NB4 (cell line): ENCODE measurements around the gene ARHGEF16.

Experiments
- MYC ChIP-seq: IDR thresholded peaks from 2 replicates; pipeline ENCODE4 v1.6.1; 2011; ENCODE audit warnings: low read depth, low read length
- POLR2A ChIP-seq: IDR thresholded peaks from 2 replicates; pipeline ENCODE4 v1.6.1; 2011; ENCODE audit warnings: mild to moderate bottlenecking; ENCODE audit not compliant: insufficient read length; ENCODE audit errors: extremely low read depth
- TF ChIP-seq, protein P1 (sequence below): IDR thresholded peaks from one replicate; pipeline ENCODE4 v1.5.1; 2012; ENCODE audit warnings: low read depth, low read length
- TF ChIP-seq, protein P2 (sequence below): IDR thresholded peaks from 2 replicates; pipeline ENCODE4 v1.6.1; 2011; ENCODE audit warnings: low read depth, low read length

- TF ChIP-seq, protein P1, sequence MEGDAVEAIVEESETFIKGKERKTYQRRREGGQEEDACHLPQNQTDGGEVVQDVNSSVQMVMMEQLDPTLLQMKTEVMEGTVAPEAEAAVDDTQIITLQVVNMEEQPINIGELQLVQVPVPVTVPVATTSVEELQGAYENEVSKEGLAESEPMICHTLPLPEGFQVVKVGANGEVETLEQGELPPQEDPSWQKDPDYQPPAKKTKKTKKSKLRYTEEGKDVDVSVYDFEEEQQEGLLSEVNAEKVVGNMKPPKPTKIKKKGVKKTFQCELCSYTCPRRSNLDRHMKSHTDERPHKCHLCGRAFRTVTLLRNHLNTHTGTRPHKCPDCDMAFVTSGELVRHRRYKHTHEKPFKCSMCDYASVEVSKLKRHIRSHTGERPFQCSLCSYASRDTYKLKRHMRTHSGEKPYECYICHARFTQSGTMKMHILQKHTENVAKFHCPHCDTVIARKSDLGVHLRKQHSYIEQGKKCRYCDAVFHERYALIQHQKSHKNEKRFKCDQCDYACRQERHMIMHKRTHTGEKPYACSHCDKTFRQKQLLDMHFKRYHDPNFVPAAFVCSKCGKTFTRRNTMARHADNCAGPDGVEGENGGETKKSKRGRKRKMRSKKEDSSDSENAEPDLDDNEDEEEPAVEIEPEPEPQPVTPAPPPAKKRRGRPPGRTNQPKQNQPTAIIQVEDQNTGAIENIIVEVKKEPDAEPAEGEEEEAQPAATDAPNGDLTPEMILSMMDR, result no peak
- no peak for TF ChIP-seq POLR2A
- no peak for TF ChIP-seq MYC
- TF ChIP-seq, protein P2, sequence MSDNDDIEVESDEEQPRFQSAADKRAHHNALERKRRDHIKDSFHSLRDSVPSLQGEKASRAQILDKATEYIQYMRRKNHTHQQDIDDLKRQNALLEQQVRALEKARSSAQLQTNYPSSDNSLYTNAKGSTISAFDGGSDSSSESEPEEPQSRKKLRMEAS, result no peak; the same call in 1 of the 2 replicates
Observed at GRCh38 chr1:3479511-3480368, 25.3 kb downstream of the ARHGEF16 start.
